8988T (cell line): ENCODE measurements around the gene FAM168A.

ENCODE experiments used
- DNase-seq: peaks from one replicate; pipeline ENCODE4 v3.0.0; 2011

Gene FAM168A

GRCh38 chr11:73554671-73555320 lies 43.1 kb downstream of the FAM168A start:
- no peak for DNase-seq

GRCh38 chr11:73553266-73553665 lies 44.6 kb downstream of the FAM168A start:
- DNase-seq: no peak

GRCh38 chr11:73551677-73552076 lies 46.2 kb downstream of the FAM168A start:
- DNase-seq: no peak

- no peak for DNase-seq
Observed at GRCh38 chr11:73549376-73549775, 48.5 kb downstream of the FAM168A start.

GRCh38 chr11:73547706-73548595 lies 50.0 kb downstream of the FAM168A start:
- DNase-seq: no peak

GRCh38 chr11:73542175-73542574 lies 55.7 kb downstream of the FAM168A start:
- DNase-seq: no peak

GRCh38 chr11:73539506-73540084 lies 58.3 kb downstream of the FAM168A start:
- no peak for DNase-seq

GRCh38 chr11:73538381-73538872 lies 59.5 kb downstream of the FAM168A start:
- DNase-seq: no peak

- DNase-seq: no peak
Observed at GRCh38 chr11:73537969-73538368, 59.9 kb downstream of the FAM168A start.

GRCh38 chr11:73536961-73537360 lies 61.0 kb downstream of the FAM168A start:
- no peak for DNase-seq

GRCh38 chr11:73532310-73532709 lies 65.6 kb downstream of the FAM168A start:
- no peak for DNase-seq

- no peak for DNase-seq
Observed at GRCh38 chr11:73531386-73531785, 66.5 kb downstream of the FAM168A start.

- no peak for DNase-seq
Observed at GRCh38 chr11:73530109-73530508, 67.8 kb downstream of the FAM168A start.

GRCh38 chr11:73529204-73529530 lies 68.7 kb downstream of the FAM168A start:
- DNase-seq: no peak

- no peak for DNase-seq
Observed at GRCh38 chr11:73528483-73529203, 69.3 kb downstream of the FAM168A start.

- DNase-seq: no peak
Observed at GRCh38 chr11:73528013-73528412, 69.9 kb downstream of the FAM168A start.

GRCh38 chr11:73525611-73526010 lies 72.3 kb downstream of the FAM168A start:
- DNase-seq: no peak

GRCh38 chr11:73524774-73525173 lies 73.1 kb downstream of the FAM168A start:
- DNase-seq: no peak

- no peak for DNase-seq
Observed at GRCh38 chr11:73521621-73522020, 76.3 kb downstream of the FAM168A start.

- DNase-seq: no peak
Observed at GRCh38 chr11:73520353-73521061, 77.4 kb downstream of the FAM168A start.

GRCh38 chr11:73519266-73519665 lies 78.6 kb downstream of the FAM168A start:
- no peak for DNase-seq

- no peak for DNase-seq
Observed at GRCh38 chr11:73518195-73518594, 79.7 kb downstream of the FAM168A start.

- DNase-seq: no peak
Observed at GRCh38 chr11:73516080-73516479, 81.8 kb downstream of the FAM168A start.
